Esophagus squamous epithelium (tissue), 5 donors: Measurements from ENCODE around the gene RUFY4. TPM values are rescaled to one million over a fixed set of nuclear protein-coding genes. Genes with fewer than 3 reads are reported as not detected.
A peak's percentile ranks its signal among the peaks of the same experiment; 100 is the strongest.

Experiments used
- DNase-seq: peaks from one replicate; lab custom pipeline; 2025; lab: John Stamatoyannopoulos, UW
- H3K27ac ChIP-seq, 4 donors: fragments of 200-600 bp; sonication (generic); one replicate each; pipeline ENCODE4 v1.5.1; 2016 to 2019; ENCODE audit warnings: mild to moderate bottlenecking in 1 of 4
- H3K27me3 ChIP-seq, 4 donors: fragments of 200-600 bp; sonication (generic); 1 replicate in 3 of 4; 2 replicates in 1 of 4; pipeline versions ENCODE4 v1.5.1 to v1.6.0; 2017 to 2021; ENCODE audit warnings: antibody characterized with exemption in 1 of 4
- H3K36me3 ChIP-seq, 3 donors: fragments of 200-600 bp; sonication (generic); one replicate each; pipeline ENCODE4 v1.5.1; 2016 to 2019
- H3K4me1 ChIP-seq, 3 donors: fragments of 200-600 bp; sonication (generic); one replicate each; pipeline ENCODE4 v1.5.1; 2017 to 2019
- H3K4me3 ChIP-seq, 4 donors: fragments of 200-600 bp; sonication (generic); 1 replicate in 3 of 4; 2 replicates in 1 of 4; pipeline ENCODE4 v1.5.1; 2016 to 2019; ENCODE audit warnings: mild to moderate bottlenecking in 2 of 4, moderate library complexity in 1 of 4
- H3K9me3 ChIP-seq, 3 donors: fragments of 200-600 bp; sonication (generic); one replicate each; pipeline ENCODE4 v1.5.1; 2016 to 2019
- POLR2A ChIP-seq, 4 donors: fragments of 450-650 bp; IDR thresholded peaks; one replicate each; pipeline ENCODE4 v1.6.1; 2017; ENCODE audit warnings: antibody characterized with exemption in 4 of 4, mild to moderate bottlenecking in 4 of 4, moderate library complexity in 3 of 4
- WGBS, 2 donors: methylation state at CpG; one replicate each; pipeline ENCODE4 v1.1.5; 2018; 5-methylcytosine and 5-hydroxymethylcytosine counted together
- intact Hi-C: fragments of 100-400 bp; cut with DNase I; formaldehyde crosslinking; loops from one replicate; pipeline ENCODE4 v1.15.0; 2022
- total RNA-seq, 4 donors: library from RNA; depleted of rRNA; stranded (reverse); fragments of >200 nt; gene quantifications; one replicate each; pipeline ENCODE4 v1.1.0, GENCODE V29; 2016
- TF ChIP-seq, protein P1 (sequence below), 6 experiments: fragments of 450-650 bp in 4 of 6; fragments of 200-600 bp in 2 of 6; sonication (generic) in 2 of 6; IDR thresholded peaks; one replicate each; pipeline ENCODE4 v1.5.1; 2016 to 2019; ENCODE audit warnings: antibody characterized with exemption in 6 of 6, mild to moderate bottlenecking in 4 of 6, moderate library complexity in 4 of 6
- donor health status: DM: yes; HTN: yes; CAD: no.

RUFY4 gene
- total RNA-seq, 4 donors from 2014 or later: not detected

DNA sequence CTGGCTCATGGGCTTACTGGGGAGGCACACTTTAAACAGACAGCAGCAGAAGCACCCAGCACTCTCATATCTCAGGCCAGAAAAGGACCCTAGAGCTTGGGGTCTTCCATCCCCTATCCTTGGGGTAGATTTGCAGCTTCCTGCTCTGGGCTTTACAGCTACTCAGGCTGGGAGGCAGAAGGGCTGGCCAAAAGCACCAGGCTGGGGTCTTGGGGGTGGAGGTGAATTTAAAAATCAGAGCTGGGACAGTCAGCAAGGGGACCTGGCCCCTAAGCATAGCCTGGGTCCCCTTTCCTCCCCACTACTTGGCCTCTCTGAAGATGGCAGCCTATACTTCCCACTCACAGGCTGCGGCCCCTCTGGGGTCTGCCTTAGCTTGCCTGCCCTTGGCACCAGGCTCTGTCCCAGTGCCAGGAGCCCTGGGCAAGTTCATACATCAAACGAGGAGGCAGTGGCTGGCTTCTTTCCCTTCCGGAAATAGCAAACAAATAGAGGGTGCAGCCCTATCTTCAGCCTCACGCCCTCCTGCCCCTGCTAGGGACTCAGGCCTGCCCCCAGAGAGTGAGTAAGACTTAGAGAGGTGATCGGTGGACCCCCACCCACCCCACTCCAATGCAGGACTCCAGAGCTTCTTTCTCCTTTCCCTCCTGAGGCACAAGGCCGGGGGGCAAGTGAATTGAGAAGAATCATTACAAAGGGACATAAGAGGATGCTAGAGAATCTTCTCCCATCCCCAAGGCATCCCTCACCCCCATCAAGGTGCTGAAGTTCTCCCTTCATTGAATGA, 40.3 kb upstream of the RUFY4 start:
- intact Hi-C loops: no loop called here
- WGBS, 2 donors: 29% methylated on average over 1 of the region's 6 CpGs; no CpG with 5 or more reads in 1 of the 2 donors
- H3K36me3 ChIP-seq: no peaks in the 10 kb centered on the region
- H3K4me1 ChIP-seq: peaks cover 35 to 99% (median 51%) of the 10 kb centered on the region in 3 donors
- H3K4me3 ChIP-seq: no peak overlapping the region
- no peaks in the 10 kb centered on the region for H3K9me3 ChIP-seq
- DNase-seq: no peak
- TF ChIP-seq, protein P1, sequence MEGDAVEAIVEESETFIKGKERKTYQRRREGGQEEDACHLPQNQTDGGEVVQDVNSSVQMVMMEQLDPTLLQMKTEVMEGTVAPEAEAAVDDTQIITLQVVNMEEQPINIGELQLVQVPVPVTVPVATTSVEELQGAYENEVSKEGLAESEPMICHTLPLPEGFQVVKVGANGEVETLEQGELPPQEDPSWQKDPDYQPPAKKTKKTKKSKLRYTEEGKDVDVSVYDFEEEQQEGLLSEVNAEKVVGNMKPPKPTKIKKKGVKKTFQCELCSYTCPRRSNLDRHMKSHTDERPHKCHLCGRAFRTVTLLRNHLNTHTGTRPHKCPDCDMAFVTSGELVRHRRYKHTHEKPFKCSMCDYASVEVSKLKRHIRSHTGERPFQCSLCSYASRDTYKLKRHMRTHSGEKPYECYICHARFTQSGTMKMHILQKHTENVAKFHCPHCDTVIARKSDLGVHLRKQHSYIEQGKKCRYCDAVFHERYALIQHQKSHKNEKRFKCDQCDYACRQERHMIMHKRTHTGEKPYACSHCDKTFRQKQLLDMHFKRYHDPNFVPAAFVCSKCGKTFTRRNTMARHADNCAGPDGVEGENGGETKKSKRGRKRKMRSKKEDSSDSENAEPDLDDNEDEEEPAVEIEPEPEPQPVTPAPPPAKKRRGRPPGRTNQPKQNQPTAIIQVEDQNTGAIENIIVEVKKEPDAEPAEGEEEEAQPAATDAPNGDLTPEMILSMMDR (IDR thresholded peaks at IDR 0.05): no peak
- no peak for TF ChIP-seq POLR2A (IDR thresholded peaks at IDR 0.05)
- H3K27me3 ChIP-seq: peaks cover 0 to 10% (median 0%) of the 10 kb centered on the region in 4 donors
- peak overlapping the region; percentile 63 to 74 (median 68) for H3K27ac ChIP-seq

DNA sequence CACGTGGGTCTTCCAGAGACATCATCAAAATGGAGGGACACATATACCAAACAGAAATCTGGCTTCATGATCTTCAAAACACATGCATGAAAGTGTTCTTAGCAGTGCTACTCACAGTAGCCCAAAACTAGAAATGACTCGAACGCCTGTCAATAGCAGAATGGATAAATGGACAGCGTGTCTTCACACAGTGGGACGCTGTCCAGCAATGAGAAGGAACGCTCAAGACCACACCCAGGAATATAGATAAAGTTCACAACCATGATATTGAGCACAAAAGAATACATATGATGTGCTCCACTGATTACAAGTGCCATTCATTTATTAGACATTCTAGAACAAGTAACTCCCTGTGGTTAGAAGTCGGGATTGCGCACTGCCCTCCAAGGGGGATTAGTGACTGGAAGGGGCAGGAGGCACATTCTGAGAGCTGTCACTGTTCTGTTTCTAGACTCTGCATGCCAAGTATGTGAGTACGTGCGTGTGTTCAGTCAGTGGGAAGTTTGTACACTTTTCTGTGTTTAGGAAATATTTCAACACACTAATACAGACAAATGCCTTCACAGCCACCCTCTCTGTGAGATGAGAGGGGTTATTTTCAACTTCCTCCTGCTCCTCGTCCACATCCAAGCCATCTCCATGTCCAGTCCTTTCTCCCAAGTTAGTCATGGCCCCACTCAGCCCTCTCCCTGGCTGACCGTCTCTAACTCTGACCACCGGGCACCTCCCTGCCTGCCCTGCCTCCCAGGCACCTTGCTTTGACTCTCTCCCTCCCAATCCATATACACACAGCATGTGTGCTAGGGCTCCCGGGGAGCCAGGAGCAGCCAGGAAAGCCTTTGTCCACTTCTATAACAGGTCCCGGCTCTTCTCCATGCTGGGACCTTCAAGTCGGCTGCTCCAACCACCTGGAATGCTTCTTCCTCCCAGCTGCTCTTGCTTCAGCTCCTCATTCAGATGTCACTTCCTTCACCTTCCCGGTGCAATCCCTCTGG, 39.4 kb upstream of the RUFY4 start:
- no peak overlapping the region for H3K4me3 ChIP-seq
- peak overlapping the region; percentile 63 to 74 (median 68) for H3K27ac ChIP-seq
- no peak for TF ChIP-seq POLR2A (IDR thresholded peaks at IDR 0.05)
- TF ChIP-seq, protein P1 (IDR thresholded peaks at IDR 0.05): no peak
- intact Hi-C loops: no loop called here
- peaks cover 0 to 19% (median 0%) of the 10 kb centered on the region in 4 donors for H3K27me3 ChIP-seq
- H3K36me3 ChIP-seq: no peaks in the 10 kb centered on the region
- no peaks in the 10 kb centered on the region for H3K9me3 ChIP-seq
- H3K4me1 ChIP-seq: peaks cover 40 to 99% (median 56%) of the 10 kb centered on the region in 3 donors
- no peak for DNase-seq
- WGBS, 2 donors: 41 to 50% methylated on average over 17 of the region's 17 CpGs

DNA sequence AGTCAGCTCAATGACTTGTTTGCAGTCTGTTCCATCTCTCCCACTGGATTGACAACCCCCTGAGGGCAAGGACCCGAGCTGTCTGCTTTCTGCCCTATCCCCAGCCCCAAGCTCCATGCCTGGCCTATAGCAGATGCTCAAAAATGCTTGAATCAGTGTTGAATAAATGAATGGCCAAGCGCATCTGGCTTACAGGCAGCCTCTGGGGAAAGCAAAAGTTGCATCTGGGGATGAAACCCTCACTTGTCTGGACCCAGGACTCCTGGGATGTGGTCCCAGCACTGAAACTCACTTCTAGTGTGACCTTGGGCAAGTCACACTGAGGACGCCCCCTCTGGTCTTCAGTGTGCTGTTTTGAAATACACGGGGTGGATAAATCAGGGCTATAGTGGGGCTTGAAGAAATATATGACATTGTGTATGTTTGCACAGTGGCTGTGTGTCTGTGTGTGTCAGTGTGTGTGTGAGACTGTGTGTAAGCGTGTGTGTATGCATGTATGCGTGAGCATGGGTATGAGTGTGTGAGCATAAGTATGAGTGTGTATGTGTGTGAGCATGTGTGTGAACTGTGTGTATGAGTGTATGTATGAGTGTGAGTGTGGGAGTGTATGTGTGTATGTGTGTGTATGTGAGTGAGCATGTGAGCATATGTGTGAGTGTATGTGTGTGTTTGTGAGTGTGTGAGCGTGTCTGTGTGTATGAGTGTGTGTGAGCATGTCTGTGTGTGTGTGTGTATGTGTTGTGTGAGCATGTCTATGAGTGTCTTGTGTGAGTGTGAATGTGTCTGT, 38.5 kb upstream of the RUFY4 start:
- no peak overlapping the region for H3K4me3 ChIP-seq
- H3K4me1 ChIP-seq: peaks cover 34 to 97% (median 53%) of the 10 kb centered on the region in 3 donors
- WGBS, 2 donors: 78 to 81% methylated on average over 5 to 6 of the region's 7 CpGs
- peaks cover 0 to 19% (median 0%) of the 10 kb centered on the region in 4 donors for H3K27me3 ChIP-seq
- no peaks in the 10 kb centered on the region for H3K36me3 ChIP-seq
- no peak for DNase-seq
- peak overlapping the region in 3 of 4 donors; percentile 67 to 74 (median 70) for H3K27ac ChIP-seq
- intact Hi-C loops: no loop called here
- TF ChIP-seq POLR2A (IDR thresholded peaks at IDR 0.05): no peak
- TF ChIP-seq, protein P1 (IDR thresholded peaks at IDR 0.05): no peak
- no peaks in the 10 kb centered on the region for H3K9me3 ChIP-seq

DNA sequence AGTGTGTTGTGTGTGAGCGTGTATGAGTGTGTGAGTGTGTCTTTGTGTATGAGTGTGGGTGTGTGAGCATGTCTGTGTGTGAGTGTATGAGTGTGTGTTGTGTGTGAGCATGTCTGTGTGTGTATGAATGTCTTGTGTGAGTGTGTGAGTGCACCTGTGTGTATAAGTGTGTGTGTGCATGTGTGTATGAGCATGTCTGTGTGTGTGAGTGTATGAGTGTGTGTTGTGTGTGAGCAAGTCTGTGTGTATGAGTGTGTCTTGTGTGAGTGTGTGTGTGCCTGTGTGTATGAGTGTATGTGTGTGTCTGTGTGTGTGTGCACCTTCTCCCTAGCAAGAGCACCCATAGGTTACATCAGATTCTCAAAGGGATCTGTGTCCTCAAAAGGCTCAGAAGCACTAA, 37.8 kb upstream of the RUFY4 start:
- peak overlapping the region in 3 of 4 donors; percentile 19 to 61 (median 52) for H3K27ac ChIP-seq
- H3K4me3 ChIP-seq: no peak overlapping the region
- H3K4me1 ChIP-seq: peaks cover 34 to 91% (median 53%) of the 10 kb centered on the region in 3 donors
- TF ChIP-seq, protein P1 (IDR thresholded peaks at IDR 0.05): no peak
- no peak for TF ChIP-seq POLR2A (IDR thresholded peaks at IDR 0.05)
- no peaks in the 10 kb centered on the region for H3K9me3 ChIP-seq
- no peaks in the 10 kb centered on the region for H3K36me3 ChIP-seq
- no peak for DNase-seq
- 65 to 68% methylated on average over 1 of the region's 1 CpG for WGBS, 2 donors
- intact Hi-C loops: no loop called here
- H3K27me3 ChIP-seq: peaks cover 0 to 19% (median 0%) of the 10 kb centered on the region in 4 donors
